K562 (cell line): ENCODE data around the gene NOTCH3. TPM values are rescaled to one million over a fixed set of nuclear protein-coding genes. Genes with fewer than 3 reads are reported as not detected.
A peak's percentile ranks its signal among the peaks of the same experiment; 100 is the strongest.

Experiments
- ATF1 ChIP-seq, 2 experiments: fragments of 450-650 bp in 1 of 2; IDR thresholded peaks; 2 replicates each; pipeline ENCODE4 v1.6.1; 2016; ENCODE audit warnings: missing compliant biosample characterization in 1 of 2, missing genetic modification characterization in 1 of 2
- CSDE1 ChIP-seq, 2 experiments: fragments of 450-650 bp; IDR thresholded peaks; 2 replicates each; pipeline ENCODE4 v1.6.1; 2016; ENCODE audit warnings: mild to moderate bottlenecking in 1 of 2
- GABPA ChIP-seq: fragments of 200-800 bp; sonication (Bioruptor generic); conservative IDR thresholded peaks from 2 replicates; pipeline ENCODE4 v1.6.1; 2016; ENCODE audit warnings: low read depth, missing genetic modification characterization, missing compliant biosample characterization
- HDAC1 ChIP-seq, 2 experiments: fragments of 450-650 bp; IDR thresholded peaks; 2 replicates each; pipeline ENCODE4 v1.6.1; 2016 to 2017; ENCODE audit warnings: inconsistent platforms in 1 of 2, mild to moderate bottlenecking in 1 of 2, moderate library complexity in 1 of 2
- TAF9B ChIP-seq: fragments of 450-650 bp; IDR thresholded peaks from 2 replicates; pipeline ENCODE4 v1.6.1; 2018; ENCODE audit warnings: mild to moderate bottlenecking; ENCODE audit not compliant: partially characterized antibody
- ZC3H11A ChIP-seq: IDR thresholded peaks from 2 replicates; pipeline ENCODE4 v1.6.1; 2012; ENCODE audit warnings: low read depth, low read length, improper control_type of control experiment
- ZFPM2 ChIP-seq: fragments of 250-450 bp; sonication (Bioruptor Pico); IDR thresholded peaks from 2 replicates; pipeline ENCODE4 v1.5.1; 2022; ENCODE audit warnings: mild to moderate bottlenecking
- ZKSCAN1 ChIP-seq: fragments of 150-350 bp; IDR thresholded peaks from 2 replicates; pipeline ENCODE4 v1.6.1; 2016; ENCODE audit warnings: low read depth, low read length
- ZNF699 ChIP-seq: fragments of 250-450 bp; sonication (Bioruptor Pico); IDR thresholded peaks from 2 replicates; pipeline ENCODE4 v1.8.0; 2021; ENCODE audit warnings: mild to moderate bottlenecking, moderate library complexity; ENCODE audit not compliant: insufficient replicate concordance
- polyA plus RNA-seq, 8 experiments: library from polyadenylated mRNA; depleted of rRNA in 4 of 8; stranded (reverse) in 5 of 8; unstranded in 3 of 8; fragments of >200 nt; fragmentation: Nextera tagmentation in 2 of 8; fragmentation: Illumina TruSeq in 1 of 8; extraction: Ambion mirVana in 2 of 8; extraction: Trizol in 1 of 8; gene quantifications; 2 replicates each; pipeline versions ENCODE4 v1.2.1 to v1.2.3, GENCODE V29; 2011 to 2014; ENCODE audit warnings: inconsistent platforms in 1 of 8, missing spikeins in 1 of 8
- total RNA-seq, 7 experiments: library from RNA; depleted of rRNA in 6 of 7; stranded (reverse); fragments of >200 nt in 6 of 7; fragmentation: Illumina TruSeq in 2 of 7; extraction: Trizol in 2 of 7; gene quantifications; 2 replicates each; pipeline versions ENCODE4 v1.2.1 to v1.2.3, GENCODE V29; 2011 to 2021; ENCODE audit warnings: low replicate concordance in 1 of 7
- TF ChIP-seq, protein P1 (sequence below): fragments of 250-450 bp; sonication (Bioruptor Pico); IDR thresholded peaks from 2 replicates; pipeline ENCODE4 v1.4.0; 2020
- TF ChIP-seq, protein P2 (sequence below): fragments of 250-450 bp; sonication (Bioruptor Pico); IDR thresholded peaks from 2 replicates; pipeline ENCODE4 v1.8.0; 2021; ENCODE audit warnings: moderate library complexity, mild to moderate bottlenecking, inconsistent platforms
- TF ChIP-seq, protein P3 (sequence below): fragments of 250-450 bp; sonication (Bioruptor Pico); IDR thresholded peaks from 2 replicates; pipeline ENCODE4 v1.5.0; 2022; ENCODE audit warnings: mild to moderate bottlenecking

NOTCH3 gene
- total and polyA plus RNA-seq, 9 of the 15 experiments (the other 6 are each of a cell fraction or from before 2014, with no cell fraction given): under 0.01 to 1.2 (median 0.16) TPM

DNA sequence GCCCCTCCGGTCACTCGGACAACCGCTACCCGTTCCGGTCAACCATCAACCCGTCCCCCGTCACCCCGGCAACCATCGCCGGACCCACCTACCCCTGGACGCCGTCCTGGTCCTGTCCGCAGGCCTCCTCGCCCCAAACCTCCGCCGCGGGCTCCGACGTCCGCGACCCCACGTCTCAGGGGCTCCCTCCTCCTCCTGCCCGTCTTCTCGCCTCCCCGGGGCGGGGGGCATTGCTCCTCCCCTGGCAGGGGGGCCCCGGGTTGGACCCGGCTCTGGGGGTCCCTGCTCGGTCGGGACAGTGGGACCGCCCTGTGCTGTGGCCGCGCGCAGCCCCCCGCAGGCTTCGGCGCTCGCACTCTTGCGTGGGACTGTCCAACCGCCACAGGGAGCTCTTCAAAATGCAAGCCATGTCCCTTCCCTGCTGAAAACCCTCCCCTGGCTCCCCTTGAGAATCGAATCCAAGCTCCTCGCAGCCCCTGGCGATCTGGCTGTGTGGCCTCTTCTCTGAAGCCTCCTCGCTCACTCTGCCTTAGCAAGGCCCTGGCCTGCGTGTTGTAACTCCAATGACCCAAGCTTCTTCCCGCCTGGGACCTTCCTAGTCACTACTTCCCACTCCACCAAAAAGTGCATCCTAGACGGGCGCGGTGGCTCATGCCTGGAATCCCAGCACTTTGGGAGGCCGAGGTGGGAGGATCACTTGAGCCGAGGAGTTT, 23.0 kb upstream of the NOTCH3 start (continued):
- TF ChIP-seq, protein P1, sequence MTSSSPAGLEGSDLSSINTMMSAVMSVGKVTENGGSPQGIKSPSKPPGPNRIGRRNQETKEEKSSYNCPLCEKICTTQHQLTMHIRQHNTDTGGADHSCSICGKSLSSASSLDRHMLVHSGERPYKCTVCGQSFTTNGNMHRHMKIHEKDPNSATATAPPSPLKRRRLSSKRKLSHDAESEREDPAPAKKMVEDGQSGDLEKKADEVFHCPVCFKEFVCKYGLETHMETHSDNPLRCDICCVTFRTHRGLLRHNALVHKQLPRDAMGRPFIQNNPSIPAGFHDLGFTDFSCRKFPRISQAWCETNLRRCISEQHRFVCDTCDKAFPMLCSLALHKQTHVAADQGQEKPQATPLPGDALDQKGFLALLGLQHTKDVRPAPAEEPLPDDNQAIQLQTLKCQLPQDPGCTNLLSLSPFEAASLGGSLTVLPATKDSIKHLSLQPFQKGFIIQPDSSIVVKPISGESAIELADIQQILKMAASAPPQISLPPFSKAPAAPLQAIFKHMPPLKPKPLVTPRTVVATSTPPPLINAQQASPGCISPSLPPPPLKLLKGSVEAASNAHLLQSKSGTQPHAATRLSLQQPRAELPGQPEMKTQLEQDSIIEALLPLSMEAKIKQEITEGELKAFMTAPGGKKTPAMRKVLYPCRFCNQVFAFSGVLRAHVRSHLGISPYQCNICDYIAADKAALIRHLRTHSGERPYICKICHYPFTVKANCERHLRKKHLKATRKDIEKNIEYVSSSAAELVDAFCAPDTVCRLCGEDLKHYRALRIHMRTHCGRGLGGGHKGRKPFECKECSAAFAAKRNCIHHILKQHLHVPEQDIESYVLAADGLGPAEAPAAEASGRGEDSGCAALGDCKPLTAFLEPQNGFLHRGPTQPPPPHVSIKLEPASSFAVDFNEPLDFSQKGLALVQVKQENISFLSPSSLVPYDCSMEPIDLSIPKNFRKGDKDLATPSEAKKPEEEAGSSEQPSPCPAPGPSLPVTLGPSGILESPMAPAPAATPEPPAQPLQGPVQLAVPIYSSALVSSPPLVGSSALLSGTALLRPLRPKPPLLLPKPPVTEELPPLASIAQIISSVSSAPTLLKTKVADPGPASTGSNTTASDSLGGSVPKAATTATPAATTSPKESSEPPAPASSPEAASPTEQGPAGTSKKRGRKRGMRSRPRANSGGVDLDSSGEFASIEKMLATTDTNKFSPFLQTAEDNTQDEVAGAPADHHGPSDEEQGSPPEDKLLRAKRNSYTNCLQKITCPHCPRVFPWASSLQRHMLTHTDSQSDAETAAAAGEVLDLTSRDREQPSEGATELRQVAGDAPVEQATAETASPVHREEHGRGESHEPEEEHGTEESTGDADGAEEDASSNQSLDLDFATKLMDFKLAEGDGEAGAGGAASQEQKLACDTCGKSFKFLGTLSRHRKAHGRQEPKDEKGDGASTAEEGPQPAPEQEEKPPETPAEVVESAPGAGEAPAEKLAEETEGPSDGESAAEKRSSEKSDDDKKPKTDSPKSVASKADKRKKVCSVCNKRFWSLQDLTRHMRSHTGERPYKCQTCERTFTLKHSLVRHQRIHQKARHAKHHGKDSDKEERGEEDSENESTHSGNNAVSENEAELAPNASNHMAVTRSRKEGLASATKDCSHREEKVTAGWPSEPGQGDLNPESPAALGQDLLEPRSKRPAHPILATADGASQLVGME: 0 out of 2 replicates have a peak, but pooled peaks have one; percentile 70
- TF ChIP-seq, protein P2, sequence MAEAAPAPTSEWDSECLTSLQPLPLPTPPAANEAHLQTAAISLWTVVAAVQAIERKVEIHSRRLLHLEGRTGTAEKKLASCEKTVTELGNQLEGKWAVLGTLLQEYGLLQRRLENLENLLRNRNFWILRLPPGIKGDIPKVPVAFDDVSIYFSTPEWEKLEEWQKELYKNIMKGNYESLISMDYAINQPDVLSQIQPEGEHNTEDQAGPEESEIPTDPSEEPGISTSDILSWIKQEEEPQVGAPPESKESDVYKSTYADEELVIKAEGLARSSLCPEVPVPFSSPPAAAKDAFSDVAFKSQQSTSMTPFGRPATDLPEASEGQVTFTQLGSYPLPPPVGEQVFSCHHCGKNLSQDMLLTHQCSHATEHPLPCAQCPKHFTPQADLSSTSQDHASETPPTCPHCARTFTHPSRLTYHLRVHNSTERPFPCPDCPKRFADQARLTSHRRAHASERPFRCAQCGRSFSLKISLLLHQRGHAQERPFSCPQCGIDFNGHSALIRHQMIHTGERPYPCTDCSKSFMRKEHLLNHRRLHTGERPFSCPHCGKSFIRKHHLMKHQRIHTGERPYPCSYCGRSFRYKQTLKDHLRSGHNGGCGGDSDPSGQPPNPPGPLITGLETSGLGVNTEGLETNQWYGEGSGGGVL (CRISPR knock-in tag): no peak
- TF ChIP-seq ATF1 (CRISPR knock-in tag; IDR thresholded peaks at IDR 0.05) (no peak), ATF1 (tag; IDR thresholded peaks at IDR 0.05) (0 out of 2 replicates have a peak, but pooled peaks have one; percentile 24), ZKSCAN1 (no peak), ZC3H11A (no peak), ZNF699 (CRISPR knock-in tag) (no peak), TAF9B (no peak), GABPA (tag) (0 out of 2 replicates have a peak, but pooled peaks have one; percentile 4), HDAC1 (IDR thresholded peaks at IDR 0.05) (no peak), CSDE1 (IDR thresholded peaks at IDR 0.05) (no peak), ZFPM2 (CRISPR knock-in tag) (no peak)
- TF ChIP-seq, protein P3, sequence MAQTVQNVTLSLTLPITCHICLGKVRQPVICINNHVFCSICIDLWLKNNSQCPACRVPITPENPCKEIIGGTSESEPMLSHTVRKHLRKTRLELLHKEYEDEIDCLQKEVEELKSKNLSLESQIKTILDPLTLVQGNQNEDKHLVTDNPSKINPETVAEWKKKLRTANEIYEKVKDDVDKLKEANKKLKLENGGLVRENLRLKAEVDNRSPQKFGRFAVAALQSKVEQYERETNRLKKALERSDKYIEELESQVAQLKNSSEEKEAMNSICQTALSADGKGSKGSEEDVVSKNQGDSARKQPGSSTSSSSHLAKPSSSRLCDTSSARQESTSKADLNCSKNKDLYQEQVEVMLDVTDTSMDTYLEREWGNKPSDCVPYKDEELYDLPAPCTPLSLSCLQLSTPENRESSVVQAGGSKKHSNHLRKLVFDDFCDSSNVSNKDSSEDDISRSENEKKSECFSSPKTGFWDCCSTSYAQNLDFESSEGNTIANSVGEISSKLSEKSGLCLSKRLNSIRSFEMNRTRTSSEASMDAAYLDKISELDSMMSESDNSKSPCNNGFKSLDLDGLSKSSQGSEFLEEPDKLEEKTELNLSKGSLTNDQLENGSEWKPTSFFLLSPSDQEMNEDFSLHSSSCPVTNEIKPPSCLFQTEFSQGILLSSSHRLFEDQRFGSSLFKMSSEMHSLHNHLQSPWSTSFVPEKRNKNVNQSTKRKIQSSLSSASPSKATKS: no peak
